GOT3 (cell line): ENCODE data around the gene OIT3.

Experiments used
- DNase-seq: peaks from one replicate; lab custom pipeline; 2025; ENCODE audit warnings: mixed read lengths; lab: John Stamatoyannopoulos, UW

Gene OIT3

GRCh38 chr10:72952642-72953158 is 59.2 kb downstream of the OIT3 start:
- DNase-seq: no peak

GRCh38 chr10:72953687-72954086 is 60.1 kb downstream of the OIT3 start:
- no peak for DNase-seq

- DNase-seq: no peak
Measured at GRCh38 chr10:72954230-72954595, 60.7 kb downstream of the OIT3 start.

GRCh38 chr10:72954596-72955554 is 61.3 kb downstream of the OIT3 start, which contains the start of gene PLA2G12B:
Gene PLA2G12B, minus strand, starts transcription at chr10:72954806. Its CDS starts 121 bp downstream, at chr10:72954685.
- no peak for DNase-seq

- no peak for DNase-seq
Measured at GRCh38 chr10:72956001-72956400, 62.5 kb downstream of the OIT3 start.

- DNase-seq: no peak
Measured at GRCh38 chr10:72976886-72977285, 83.3 kb downstream of the OIT3 start.

GRCh38 chr10:72979709-72980108 is 86.2 kb downstream of the OIT3 start:
- no peak for DNase-seq

GRCh38 chr10:72980348-72980747 is 86.8 kb downstream of the OIT3 start:
- no peak for DNase-seq

- no peak for DNase-seq
Measured at GRCh38 chr10:72981028-72981881, 87.7 kb downstream of the OIT3 start.

- no peak for DNase-seq
Measured at GRCh38 chr10:72981882-72982529, 88.5 kb downstream of the OIT3 start.
